ENCODE data around the gene TMEM169. TPM values are rescaled to one million over a fixed set of nuclear protein-coding genes. Genes with fewer than 3 reads are reported as not detected.
A peak's percentile ranks its signal among the peaks of the same experiment; 100 is the strongest.

Gene TMEM169
- total RNA-seq (under 1 TPM; 0.27 to 0.53 TPM), total RNA-seq (0 to 9.7 (median 1.8) reads per million in 172 experiments)
- polyA plus RNA-seq (2013, experiment 1 of 2) = 3.5 TPM
- polyA plus RNA-seq (2013, experiment 2 of 2) = 3.6 TPM

- Histone ChIP-seq H3K4me1 (ENCODE audit: insufficient read depth, low read length) (peaks cover 49% of the 10 kb centered on the region), H3K9me3 (ENCODE audit: control insufficient read depth in 1 of 2, insufficient read depth in 1 of 2, low read length in 2 of 2) (no peaks in the 10 kb centered on the region), H3K4me3 (ENCODE audit: low read length) (peak within 1 kb of the TSS; percentile 96), H3K27me3 (ENCODE audit: control insufficient read depth in 1 of 2, insufficient read depth in 2 of 2, low read length in 2 of 2) (no peaks in the 10 kb centered on the region), H3K27ac (ENCODE audit: low read depth in 1 of 2, low read length in 2 of 2) (peak within 1 kb of the TSS; percentile 69 to 79), H3K36me3 (ENCODE audit: insufficient read depth, low read length) (no peaks in the 10 kb centered on the region)
- TF ChIP-seq CTCF (IDR thresholded peaks at IDR 0.05) = no peak
- Mint-ChIP-seq H3K27ac (peak within 1 kb of the TSS; percentile 82), H3K4me3 (peak within 1 kb of the TSS; percentile 87), H3K4me1 (ENCODE audit: low read depth) (peaks cover 66% of the 10 kb centered on the region), H3K9me3 (no peaks in the 10 kb centered on the region), H3K36me3 (ENCODE audit: low read depth) (peaks cover 4% of the 10 kb centered on the region), H3K27me3 (no peaks in the 10 kb centered on the region)
- peak; percentile 79 for ATAC-seq (ENCODE audit: poor library complexity)
- intact Hi-C loops (cut with DNase I, micrococcal nuclease) = loop anchor here in 1 of 2 experiments (2.0 kb wide), 1 partner anchor 31 kb away; no protein-coding TSS in a partner anchor
- DNase-seq = peak; percentile 52 to 85 (median 70)
- ChIA-PET CTCF (interaction anchor here (0.7 to 1.6 kb wide), 4 partner anchors 23 to 75 kb away, joined by 3 to 5 read pairs (median 4); no protein-coding TSS in a partner anchor), POLR2A (interaction anchor here (0.7 to 5.3 kb wide), 7 partner anchors 20 to 49 kb away, joined by 3 to 106 read pairs (median 4); partner anchors contain the start of gene XRCC5)
Measured at GRCh38 chr2:216081487-216082116, at the start of gene TMEM169, which contains the start of gene PECR. TSS of gene TMEM169 (plus strand) at chr2:216081919. CDS start at chr2:216095964, 14,045 bp downstream. TSS of gene PECR (minus strand) at chr2:216081809. CDS start at chr2:216081741, 68 bp downstream.

GRCh38 chr2:216031960-216032689, 49.6 kb upstream of the TMEM169 start:
- intact Hi-C loops (cut with DNase I, micrococcal nuclease) = loop anchor here in 1 of 2 experiments (10.0 kb wide), 1 partner anchor 463 kb away; the partner anchor contains the start of gene RPL37A
- H3K36me3 ChIP-seq (ENCODE audit: insufficient read depth, low read length) = peaks cover 28% of the 10 kb centered on the region
- CTCF ChIA-PET = interaction anchor here (1.1 kb wide), 1 partner anchor 9 kb away, joined by 3 read pairs; no protein-coding TSS in a partner anchor
- H3K27me3 Mint-ChIP-seq = no peaks in the 10 kb centered on the region
- H3K4me3 Mint-ChIP-seq = no peak overlapping the region
- DNase-seq (no peak), ATAC-seq (ENCODE audit: poor library complexity) (no peak)
- H3K4me3 ChIP-seq (ENCODE audit: low read length) = no peak overlapping the region
- no peaks in the 10 kb centered on the region for H3K9me3 ChIP-seq (ENCODE audit: control insufficient read depth in 1 of 2, insufficient read depth in 1 of 2, low read length in 2 of 2)
- peaks cover 29% of the 10 kb centered on the region for H3K36me3 Mint-ChIP-seq (ENCODE audit: low read depth)
- no peak for TF ChIP-seq CTCF (IDR thresholded peaks at IDR 0.05)
- no peaks in the 10 kb centered on the region for H3K27me3 ChIP-seq (ENCODE audit: control insufficient read depth in 1 of 2, insufficient read depth in 2 of 2, low read length in 2 of 2)
- POLR2A ChIA-PET = interaction anchor here (1.2 to 1.4 kb wide), 2 partner anchors 50 to 77 kb away, joined by 3 to 4 read pairs; partner anchors contain the start of genes PECR, TMEM169 and XRCC5
- no peak overlapping the region for H3K27ac Mint-ChIP-seq
- H3K4me1 ChIP-seq (ENCODE audit: insufficient read depth, low read length) = peaks cover 5% of the 10 kb centered on the region
- H3K4me1 Mint-ChIP-seq (ENCODE audit: low read depth) = peaks cover 23% of the 10 kb centered on the region
- no peaks in the 10 kb centered on the region for H3K9me3 Mint-ChIP-seq
- H3K27ac ChIP-seq (ENCODE audit: low read depth in 1 of 2, low read length in 2 of 2) = no peak overlapping the region

DNA sequence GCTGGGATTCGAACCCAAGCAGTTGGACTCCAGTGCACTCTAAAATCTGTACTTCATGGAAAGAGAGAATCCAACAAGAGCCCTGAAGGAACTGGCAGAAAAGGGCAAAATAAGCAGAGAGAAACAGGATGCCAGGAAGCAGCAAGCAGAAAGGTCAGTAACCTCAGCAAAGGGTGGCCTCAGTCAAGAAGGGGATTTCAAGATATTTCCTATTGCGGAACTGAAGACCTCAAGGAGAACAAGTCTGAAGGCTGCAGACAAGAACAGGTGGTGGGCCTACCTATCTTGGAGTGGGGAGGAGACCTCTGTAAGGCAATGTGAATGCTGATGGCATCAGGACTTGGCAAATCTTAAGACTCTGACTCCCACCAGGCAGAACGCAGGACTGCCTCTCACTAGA, 48.3 kb upstream of the TMEM169 start:
- H3K27me3 Mint-ChIP-seq = no peaks in the 10 kb centered on the region

More for the DNA sequence above, 48.3 kb upstream of the TMEM169 start:
- no peak for ATAC-seq (ENCODE audit: poor library complexity)
- H3K9me3 Mint-ChIP-seq = no peaks in the 10 kb centered on the region
- no peaks in the 10 kb centered on the region for H3K27me3 ChIP-seq (ENCODE audit: control insufficient read depth in 1 of 2, insufficient read depth in 2 of 2, low read length in 2 of 2)
- CTCF ChIA-PET = interaction anchor here (0.7 to 2.3 kb wide), 9 partner anchors 8 to 633 kb away, joined by 3 to 10 read pairs (median 4); no protein-coding TSS in a partner anchor
- H3K9me3 ChIP-seq (ENCODE audit: control insufficient read depth in 1 of 2, insufficient read depth in 1 of 2, low read length in 2 of 2) = no peaks in the 10 kb centered on the region
- no peak for TF ChIP-seq CTCF (IDR thresholded peaks at IDR 0.05)
- peaks cover 34% of the 10 kb centered on the region for H3K36me3 Mint-ChIP-seq (ENCODE audit: low read depth)
- intact Hi-C loops (cut with DNase I, micrococcal nuclease) = loop anchor here in 1 of 2 experiments (10.0 kb wide), 1 partner anchor 461 kb away; the partner anchor contains the start of gene RPL37A
- no peak overlapping the region for H3K27ac ChIP-seq (ENCODE audit: low read depth in 1 of 2, low read length in 2 of 2)
- peaks cover 23% of the 10 kb centered on the region for H3K4me1 Mint-ChIP-seq (ENCODE audit: low read depth)
- no peak overlapping the region for H3K27ac Mint-ChIP-seq
- peaks cover 28% of the 10 kb centered on the region for H3K36me3 ChIP-seq (ENCODE audit: insufficient read depth, low read length)
- no peak overlapping the region for H3K4me3 ChIP-seq (ENCODE audit: low read length)
- no peak overlapping the region for H3K4me3 Mint-ChIP-seq
- DNase-seq = no peak
- POLR2A ChIA-PET = interaction anchor here (0.6 to 1.2 kb wide), 3 partner anchors 25 to 101 kb away, joined by 3 to 5 read pairs (median 3); partner anchors contain the start of genes PECR and TMEM169
- H3K4me1 ChIP-seq (ENCODE audit: insufficient read depth, low read length) = peaks cover 5% of the 10 kb centered on the region
